ENCODE measurements around the gene LAMB4. TPM values are rescaled to one million over a fixed set of nuclear protein-coding genes. Genes with fewer than 3 reads are reported as not detected.
A peak's percentile ranks its signal among the peaks of the same experiment; 100 is the strongest.

LAMB4 gene
- polyA plus RNA-seq, 1 of the 3 experiments (the other 2 are of a cell fraction) = 0.36 TPM

DNA sequence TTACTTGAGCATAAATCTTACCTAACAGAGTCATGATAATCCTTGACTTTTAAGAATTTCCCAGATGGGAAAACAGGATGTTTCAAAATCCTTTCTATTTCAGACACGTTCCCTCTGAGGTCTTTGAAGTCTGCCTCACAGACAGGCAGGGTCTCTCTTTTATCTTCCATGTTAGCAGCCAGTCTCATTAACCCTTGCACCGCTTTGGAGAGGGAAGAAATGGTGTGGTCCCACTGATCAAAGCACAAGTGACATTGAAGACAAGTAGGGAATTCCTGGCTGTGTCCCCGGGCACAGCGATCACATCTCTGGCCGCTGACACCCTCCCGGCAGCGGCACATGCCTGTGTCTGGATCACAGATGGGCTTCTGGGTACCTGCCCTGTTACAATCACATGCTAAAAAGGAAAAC is 74.5 kb downstream of the LAMB4 start:
- H2AFZ ChIP-seq (ENCODE audit: low read depth) = no peak overlapping the region
- H3K9me2 ChIP-seq = no peaks in the 10 kb centered on the region
- H3K9ac ChIP-seq = no peak overlapping the region
- no peaks in the 10 kb centered on the region for H3K36me3 ChIP-seq (replicated peaks in 1 of 2; ENCODE audit: control insufficient read depth in 1 of 2, insufficient read depth in 2 of 2, low read length in 1 of 2)
- ChIA-PET CTCF (interaction anchor here (0.6 to 1.2 kb wide), 2 partner anchors 42 to 1571 kb away, joined by 3 to 4 read pairs; no protein-coding TSS in a partner anchor), POLR2A (no interaction called here)
- DNase-seq = peak; percentile 65
- peaks cover 0 to 4% of the 10 kb centered on the region in 2 experiments; a peak in 1 of 4 replicates for H3K4me1 ChIP-seq (ENCODE audit: control insufficient read depth in 1 of 2, insufficient read depth in 2 of 2, low read depth in 1 of 2, low read length in 1 of 2)
- H3K27me3 ChIP-seq (ENCODE audit: insufficient read depth) = no peaks in the 10 kb centered on the region
- 61% methylated on average over 7 of the region's 7 CpGs for WGBS (ENCODE audit: low lambda C conversion rate)
- TF ChIP-seq GATA2 (CRISPR knock-in tag; IDR thresholded peaks at IDR 0.05) (peak; percentile 60), CHD2 (IDR thresholded peaks at IDR 0.05; ENCODE audit: low read length, partially characterized antibody) (peak; percentile 46), FOSL2 (IDR thresholded peaks at IDR 0.05; ENCODE audit: borderline replicate concordance, low read depth) (no peak), EP300 (IDR thresholded peaks at IDR 0.05; ENCODE audit: borderline replicate concordance in 1 of 2, low read depth in 1 of 2, low read length in 1 of 2) (peak in 1 of 2 experiments; percentile 15; a peak in 1 of 4 replicates), MXI1 (IDR thresholded peaks at IDR 0.05; ENCODE audit: low read depth, low read length) (peak; percentile 75; the same call in 1 of the 2 replicates), RCOR1 (IDR thresholded peaks at IDR 0.05; ENCODE audit: low read length) (peak; percentile 41; the same call in 1 of the 2 replicates), EZH2phosphoT487 (IDR thresholded peaks at IDR 0.05; ENCODE audit: borderline replicate concordance, low read depth) (no peak)
- TF ChIP-seq, protein P1, sequence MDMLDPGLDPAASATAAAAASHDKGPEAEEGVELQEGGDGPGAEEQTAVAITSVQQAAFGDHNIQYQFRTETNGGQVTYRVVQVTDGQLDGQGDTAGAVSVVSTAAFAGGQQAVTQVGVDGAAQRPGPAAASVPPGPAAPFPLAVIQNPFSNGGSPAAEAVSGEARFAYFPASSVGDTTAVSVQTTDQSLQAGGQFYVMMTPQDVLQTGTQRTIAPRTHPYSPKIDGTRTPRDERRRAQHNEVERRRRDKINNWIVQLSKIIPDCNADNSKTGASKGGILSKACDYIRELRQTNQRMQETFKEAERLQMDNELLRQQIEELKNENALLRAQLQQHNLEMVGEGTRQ (IDR thresholded peaks at IDR 0.05; ENCODE audit: borderline replicate concordance, low read depth, low read length) = no peak
- no peaks in the 10 kb centered on the region for H3F3A ChIP-seq (replicated peaks; ENCODE audit: insufficient read depth)
- H3K79me2 ChIP-seq (ENCODE audit: insufficient read depth) = no peaks in the 10 kb centered on the region
- H3K9me3 ChIP-seq = no peaks in the 10 kb centered on the region
- H3K4me2 ChIP-seq = no peak overlapping the region
- H3K4me3 ChIP-seq (ENCODE audit: low read depth in 2 of 2, low read length in 1 of 2) = no peak overlapping the region
- no peak overlapping the region; a peak in 1 of 4 replicates for H3K27ac ChIP-seq (ENCODE audit: low read depth in 2 of 2, low read length in 1 of 2)
- no peaks in the 10 kb centered on the region for H4K20me1 ChIP-seq (ENCODE audit: insufficient read depth)

DNA sequence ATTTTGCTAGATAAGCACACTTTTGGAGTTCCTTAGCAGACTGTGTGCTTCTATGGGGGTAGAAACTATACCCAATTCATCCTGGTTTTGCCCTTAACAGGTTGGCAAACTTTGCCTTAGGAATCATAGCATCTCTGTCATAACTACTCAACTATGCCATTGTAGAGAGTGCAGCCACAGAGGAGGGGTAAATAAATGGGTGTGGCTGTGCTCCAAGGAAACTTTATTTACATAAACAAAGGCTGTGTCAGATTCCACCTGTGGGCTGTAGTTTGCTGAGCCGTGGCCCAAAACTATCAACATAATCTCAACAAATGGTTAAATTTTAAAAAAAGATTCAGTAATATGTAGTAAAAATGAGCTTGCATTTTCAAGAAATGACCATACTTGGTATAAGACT is 75.6 kb downstream of the LAMB4 start:
- ChIA-PET POLR2A (no interaction called here), CTCF (interaction anchor here (0.6 to 1.8 kb wide), 6 partner anchors 9 to 100 kb away, joined by 3 to 6 read pairs (median 4); no protein-coding TSS in a partner anchor)
- H3F3A ChIP-seq (replicated peaks; ENCODE audit: insufficient read depth) = no peaks in the 10 kb centered on the region
- H3K4me1 ChIP-seq (ENCODE audit: control insufficient read depth in 1 of 2, insufficient read depth in 2 of 2, low read depth in 1 of 2, low read length in 1 of 2) = peaks cover 0 to 4% of the 10 kb centered on the region in 2 experiments; a peak in 1 of 4 replicates
- H3K79me2 ChIP-seq (ENCODE audit: insufficient read depth) = no peaks in the 10 kb centered on the region
- no peaks in the 10 kb centered on the region for H4K20me1 ChIP-seq (ENCODE audit: insufficient read depth)
- H3K9ac ChIP-seq = no peak overlapping the region
- H3K4me3 ChIP-seq (ENCODE audit: low read depth in 2 of 2, low read length in 1 of 2) = no peak overlapping the region
- H2AFZ ChIP-seq (ENCODE audit: low read depth) = no peak overlapping the region
- H3K36me3 ChIP-seq (replicated peaks in 1 of 2; ENCODE audit: control insufficient read depth in 1 of 2, insufficient read depth in 2 of 2, low read length in 1 of 2) = no peaks in the 10 kb centered on the region
- no peak overlapping the region for H3K27ac ChIP-seq (ENCODE audit: low read depth in 2 of 2, low read length in 1 of 2)
- 71% methylated on average over 1 of the region's 1 CpG for WGBS (ENCODE audit: low lambda C conversion rate)
- no peaks in the 10 kb centered on the region for H3K9me2 ChIP-seq
- TF ChIP-seq, protein P2, sequence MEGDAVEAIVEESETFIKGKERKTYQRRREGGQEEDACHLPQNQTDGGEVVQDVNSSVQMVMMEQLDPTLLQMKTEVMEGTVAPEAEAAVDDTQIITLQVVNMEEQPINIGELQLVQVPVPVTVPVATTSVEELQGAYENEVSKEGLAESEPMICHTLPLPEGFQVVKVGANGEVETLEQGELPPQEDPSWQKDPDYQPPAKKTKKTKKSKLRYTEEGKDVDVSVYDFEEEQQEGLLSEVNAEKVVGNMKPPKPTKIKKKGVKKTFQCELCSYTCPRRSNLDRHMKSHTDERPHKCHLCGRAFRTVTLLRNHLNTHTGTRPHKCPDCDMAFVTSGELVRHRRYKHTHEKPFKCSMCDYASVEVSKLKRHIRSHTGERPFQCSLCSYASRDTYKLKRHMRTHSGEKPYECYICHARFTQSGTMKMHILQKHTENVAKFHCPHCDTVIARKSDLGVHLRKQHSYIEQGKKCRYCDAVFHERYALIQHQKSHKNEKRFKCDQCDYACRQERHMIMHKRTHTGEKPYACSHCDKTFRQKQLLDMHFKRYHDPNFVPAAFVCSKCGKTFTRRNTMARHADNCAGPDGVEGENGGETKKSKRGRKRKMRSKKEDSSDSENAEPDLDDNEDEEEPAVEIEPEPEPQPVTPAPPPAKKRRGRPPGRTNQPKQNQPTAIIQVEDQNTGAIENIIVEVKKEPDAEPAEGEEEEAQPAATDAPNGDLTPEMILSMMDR (IDR thresholded peaks at IDR 0.05) = no peak
- no peak for TF ChIP-seq YY1 (IDR thresholded peaks at IDR 0.05; ENCODE audit: low read depth)
- no peak for TF ChIP-seq ELF1 (IDR thresholded peaks at IDR 0.05)
- TF ChIP-seq, protein P1 (IDR thresholded peaks at IDR 0.05; ENCODE audit: borderline replicate concordance, low read depth, low read length) = no peak
- TF ChIP-seq FOXM1 (IDR thresholded peaks at IDR 0.05; ENCODE audit: low read depth) = no peak
- TF ChIP-seq, protein P3, sequence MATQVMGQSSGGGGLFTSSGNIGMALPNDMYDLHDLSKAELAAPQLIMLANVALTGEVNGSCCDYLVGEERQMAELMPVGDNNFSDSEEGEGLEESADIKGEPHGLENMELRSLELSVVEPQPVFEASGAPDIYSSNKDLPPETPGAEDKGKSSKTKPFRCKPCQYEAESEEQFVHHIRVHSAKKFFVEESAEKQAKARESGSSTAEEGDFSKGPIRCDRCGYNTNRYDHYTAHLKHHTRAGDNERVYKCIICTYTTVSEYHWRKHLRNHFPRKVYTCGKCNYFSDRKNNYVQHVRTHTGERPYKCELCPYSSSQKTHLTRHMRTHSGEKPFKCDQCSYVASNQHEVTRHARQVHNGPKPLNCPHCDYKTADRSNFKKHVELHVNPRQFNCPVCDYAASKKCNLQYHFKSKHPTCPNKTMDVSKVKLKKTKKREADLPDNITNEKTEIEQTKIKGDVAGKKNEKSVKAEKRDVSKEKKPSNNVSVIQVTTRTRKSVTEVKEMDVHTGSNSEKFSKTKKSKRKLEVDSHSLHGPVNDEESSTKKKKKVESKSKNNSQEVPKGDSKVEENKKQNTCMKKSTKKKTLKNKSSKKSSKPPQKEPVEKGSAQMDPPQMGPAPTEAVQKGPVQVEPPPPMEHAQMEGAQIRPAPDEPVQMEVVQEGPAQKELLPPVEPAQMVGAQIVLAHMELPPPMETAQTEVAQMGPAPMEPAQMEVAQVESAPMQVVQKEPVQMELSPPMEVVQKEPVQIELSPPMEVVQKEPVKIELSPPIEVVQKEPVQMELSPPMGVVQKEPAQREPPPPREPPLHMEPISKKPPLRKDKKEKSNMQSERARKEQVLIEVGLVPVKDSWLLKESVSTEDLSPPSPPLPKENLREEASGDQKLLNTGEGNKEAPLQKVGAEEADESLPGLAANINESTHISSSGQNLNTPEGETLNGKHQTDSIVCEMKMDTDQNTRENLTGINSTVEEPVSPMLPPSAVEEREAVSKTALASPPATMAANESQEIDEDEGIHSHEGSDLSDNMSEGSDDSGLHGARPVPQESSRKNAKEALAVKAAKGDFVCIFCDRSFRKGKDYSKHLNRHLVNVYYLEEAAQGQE (IDR thresholded peaks at IDR 0.05; ENCODE audit: low read depth, low read length) = no peak
- TF ChIP-seq EP300 (IDR thresholded peaks at IDR 0.05; ENCODE audit: borderline replicate concordance in 1 of 2, low read depth in 1 of 2, low read length in 1 of 2) = no peak
- TF ChIP-seq, protein P4, sequence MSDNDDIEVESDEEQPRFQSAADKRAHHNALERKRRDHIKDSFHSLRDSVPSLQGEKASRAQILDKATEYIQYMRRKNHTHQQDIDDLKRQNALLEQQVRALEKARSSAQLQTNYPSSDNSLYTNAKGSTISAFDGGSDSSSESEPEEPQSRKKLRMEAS (IDR thresholded peaks at IDR 0.05; ENCODE audit: low read depth) = no peak
- TF ChIP-seq MXI1 (IDR thresholded peaks at IDR 0.05; ENCODE audit: low read depth, low read length) = no peak
- TF ChIP-seq TCF12 (IDR thresholded peaks at IDR 0.05) = no peak
- no peak for TF ChIP-seq POLR2AphosphoS5 (IDR thresholded peaks at IDR 0.05; ENCODE audit: low read depth, low read length)
- TF ChIP-seq GATA2 (CRISPR knock-in tag; IDR thresholded peaks at IDR 0.05) = no peak
- TF ChIP-seq SMC3 (IDR thresholded peaks at IDR 0.05; ENCODE audit: low read depth, low read length) = no peak
- TF ChIP-seq RCOR1 (IDR thresholded peaks at IDR 0.05; ENCODE audit: low read length) = no peak
- no peak for DNase-seq
- H3K4me2 ChIP-seq = no peak overlapping the region
- H3K27me3 ChIP-seq (ENCODE audit: insufficient read depth) = no peaks in the 10 kb centered on the region
- H3K9me3 ChIP-seq = no peaks in the 10 kb centered on the region
